Body of pancreas (tissue), 4 donors: Measurements from ENCODE around the gene DNAJB13. TPM values are rescaled to one million over a fixed set of nuclear protein-coding genes. Genes with fewer than 3 reads are reported as not detected.

ENCODE experiments used
- ATAC-seq: fragments of 150-250 bp; one replicate; pipeline ENCODE4 v1.9.1; 2016
- DNase-seq, 4 donors: peaks; one replicate each; pipeline ENCODE4 v3.0.0-alpha.2; 2019
- H3K27ac ChIP-seq, 4 donors: fragments of 200-600 bp; sonication (generic); 1 replicate in 3 of 4; 2 replicates in 1 of 4; pipeline versions ENCODE4 v1.5.1 to v1.6.1; 2016 to 2019; ENCODE audit warnings: mild to moderate bottlenecking in 1 of 4, mixed read lengths in 1 of 4, moderate library complexity in 1 of 4
- H3K27me3 ChIP-seq, 2 donors: fragments of 200-600 bp; sonication (generic); one replicate each; pipeline ENCODE4 v1.6.0; 2016; ENCODE audit warnings: mild to moderate bottlenecking in 1 of 2
- H3K36me3 ChIP-seq, 2 donors: fragments of 200-600 bp; sonication (generic); replicated peaks in 1 of 2; 2 replicates each; pipeline ENCODE4 v1.5.1; 2016; ENCODE audit warnings: low read depth in 2 of 2; ENCODE audit not compliant: insufficient read depth in 1 of 2
- H3K4me1 ChIP-seq: fragments of 200-600 bp; sonication (generic); one replicate; pipeline ENCODE4 v1.6.0; 2016
- H3K4me3 ChIP-seq, 2 donors: fragments of 200-600 bp; sonication (generic); 1 replicate in 1 of 2; 2 replicates in 1 of 2; pipeline ENCODE4 v1.5.1; 2016 to 2019
- H3K9me3 ChIP-seq, 3 donors: fragments of 200-600 bp; sonication (generic); 1 replicate in 2 of 3; 2 replicates in 1 of 3; pipeline ENCODE4 v1.5.1; 2016
- POLR2A ChIP-seq, 3 donors: fragments of 450-650 bp; IDR thresholded peaks; one replicate each; pipeline ENCODE4 v1.6.1; 2016; ENCODE audit warnings: antibody characterized with exemption in 3 of 3, mild to moderate bottlenecking in 2 of 3
- WGBS, 2 donors: methylation state at CpG; one replicate each; pipeline ENCODE4 v1.1.5; 2017; 5-methylcytosine and 5-hydroxymethylcytosine counted together
- intact Hi-C: fragments of 100-400 bp; cut with DNase I; formaldehyde crosslinking; loops from one replicate; pipeline ENCODE4 v1.15.1; 2023
- total RNA-seq, 2 donors: library from RNA; depleted of rRNA; stranded (reverse); fragments of >200 nt; gene quantifications; one replicate each; pipeline ENCODE4 v1.1.0, GENCODE V29; 2016
- TF ChIP-seq, protein P1 (sequence below), 7 experiments: fragments of 450-650 bp in 4 of 7; fragments of 200-600 bp in 3 of 7; sonication (generic) in 3 of 7; IDR thresholded peaks; one replicate each; pipeline ENCODE4 v1.5.1; 2016 to 2019; ENCODE audit warnings: antibody characterized with exemption in 7 of 7

The DNAJB13 gene
- total RNA-seq, 2 donors from 2014 or later: 0.78 TPM; not detected in 1

GRCh38 chr11:74019860-74020259 lies 69.0 kb downstream of the DNAJB13 start:
- peak overlapping the region; percentile 36 to 92 (median 86) for H3K27ac ChIP-seq
- DNase-seq (no peak), ATAC-seq (no peak)
- no peaks in the 10 kb centered on the region for H3K27me3 ChIP-seq
- intact Hi-C loops: no loop called here
- no peak overlapping the region for H3K4me3 ChIP-seq
- WGBS, 2 donors: 79 to 87% methylated on average over 4 of the region's 4 CpGs
- H3K9me3 ChIP-seq: no peaks in the 10 kb centered on the region
- peaks cover 34% of the 10 kb centered on the region for H3K4me1 ChIP-seq
- TF ChIP-seq, protein P1, sequence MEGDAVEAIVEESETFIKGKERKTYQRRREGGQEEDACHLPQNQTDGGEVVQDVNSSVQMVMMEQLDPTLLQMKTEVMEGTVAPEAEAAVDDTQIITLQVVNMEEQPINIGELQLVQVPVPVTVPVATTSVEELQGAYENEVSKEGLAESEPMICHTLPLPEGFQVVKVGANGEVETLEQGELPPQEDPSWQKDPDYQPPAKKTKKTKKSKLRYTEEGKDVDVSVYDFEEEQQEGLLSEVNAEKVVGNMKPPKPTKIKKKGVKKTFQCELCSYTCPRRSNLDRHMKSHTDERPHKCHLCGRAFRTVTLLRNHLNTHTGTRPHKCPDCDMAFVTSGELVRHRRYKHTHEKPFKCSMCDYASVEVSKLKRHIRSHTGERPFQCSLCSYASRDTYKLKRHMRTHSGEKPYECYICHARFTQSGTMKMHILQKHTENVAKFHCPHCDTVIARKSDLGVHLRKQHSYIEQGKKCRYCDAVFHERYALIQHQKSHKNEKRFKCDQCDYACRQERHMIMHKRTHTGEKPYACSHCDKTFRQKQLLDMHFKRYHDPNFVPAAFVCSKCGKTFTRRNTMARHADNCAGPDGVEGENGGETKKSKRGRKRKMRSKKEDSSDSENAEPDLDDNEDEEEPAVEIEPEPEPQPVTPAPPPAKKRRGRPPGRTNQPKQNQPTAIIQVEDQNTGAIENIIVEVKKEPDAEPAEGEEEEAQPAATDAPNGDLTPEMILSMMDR (IDR thresholded peaks at IDR 0.05): no peak
- TF ChIP-seq POLR2A (IDR thresholded peaks at IDR 0.05): no peak
- no peaks in the 10 kb centered on the region for H3K36me3 ChIP-seq

Other genes starting within 250 kb of the DNAJB13 start
- gene RAB6A, start 190.0 kb upstream of the DNAJB13 start, total RNA-seq: 10 to 100 TPM; 54.5 to 92.0 TPM
- 10 to 100 TPM in 1 of 2 donors, 1 to 10 TPM in 1; 9.2 to 17.9 TPM for gene MRPL48, start 163.2 kb upstream of the DNAJB13 start, total RNA-seq
- gene COA4, start 74.2 kb upstream of the DNAJB13 start, total RNA-seq: 10 to 100 TPM; 34.5 to 68.2 TPM
- gene PAAF1, start 74.0 kb upstream of the DNAJB13 start, total RNA-seq: 10 to 100 TPM; 11.2 to 12.2 TPM
- 10 to 100 TPM; 10.9 to 17.1 TPM for gene UCP2, start 31.8 kb downstream of the DNAJB13 start, total RNA-seq
- 1 to 10 TPM; 1.6 to 2.3 TPM for gene UCP3, start 58.1 kb downstream of the DNAJB13 start, total RNA-seq
- 10 to 100 TPM; 12.2 to 31.6 TPM for gene C2CD3, start 220.0 kb downstream of the DNAJB13 start, total RNA-seq
- 10 to 100 TPM; 10.9 to 12.9 TPM for gene PPME1, start 220.3 kb downstream of the DNAJB13 start, total RNA-seq